ENCODE data around the gene PACSIN1.
A peak's percentile ranks its signal among the peaks of the same experiment; 100 is the strongest.

The PACSIN1 gene

GRCh38 chr6:34463849-34464248 is 2.0 kb upstream of the PACSIN1 start:
- TF ChIP-seq CTCF (IDR thresholded peaks at IDR 0.05; ENCODE audit: insufficient read depth, low read depth, low read length, missing control alignments): no peak
- no peak overlapping the region for H3K4me3 ChIP-seq (ENCODE audit: low read depth, low read length)
- DNase-seq (ENCODE audit: low read depth): no peak

GRCh38 chr6:34466242-34467185 is 638 bp downstream of the PACSIN1 start:
- DNase-seq (ENCODE audit: low read depth): no peak
- TF ChIP-seq CTCF (IDR thresholded peaks at IDR 0.05; ENCODE audit: insufficient read depth, low read depth, low read length, missing control alignments): no peak
- no peak overlapping the region; the same call in 1 of the 2 replicates for H3K4me3 ChIP-seq (ENCODE audit: low read depth, low read length)

- no peak overlapping the region for H3K4me3 ChIP-seq (ENCODE audit: low read depth, low read length)
- TF ChIP-seq CTCF (IDR thresholded peaks at IDR 0.05; ENCODE audit: insufficient read depth, low read depth, low read length, missing control alignments): no peak
- DNase-seq (ENCODE audit: low read depth): peak; percentile 52
Measured at GRCh38 chr6:34468378-34468892, 2.6 kb downstream of the PACSIN1 start.

GRCh38 chr6:34469499-34469898 is 3.6 kb downstream of the PACSIN1 start:
- no peak for TF ChIP-seq CTCF (IDR thresholded peaks at IDR 0.05; ENCODE audit: insufficient read depth, low read depth, low read length, missing control alignments)
- no peak for DNase-seq (ENCODE audit: low read depth)
- H3K4me3 ChIP-seq (ENCODE audit: low read depth, low read length): no peak overlapping the region

GRCh38 chr6:34472425-34472824 is 6.5 kb downstream of the PACSIN1 start:
- no peak for TF ChIP-seq CTCF (IDR thresholded peaks at IDR 0.05; ENCODE audit: insufficient read depth, low read depth, low read length, missing control alignments)
- H3K4me3 ChIP-seq (ENCODE audit: low read depth, low read length): no peak overlapping the region
- no peak for DNase-seq (ENCODE audit: low read depth)

- no peak for TF ChIP-seq CTCF (IDR thresholded peaks at IDR 0.05; ENCODE audit: insufficient read depth, low read depth, low read length, missing control alignments)
- H3K4me3 ChIP-seq (ENCODE audit: low read depth, low read length): no peak overlapping the region
- DNase-seq (ENCODE audit: low read depth): no peak
Measured at GRCh38 chr6:34473967-34474366, 8.1 kb downstream of the PACSIN1 start.

Measured in GM12865 (cell line).